SU-DHL-6 (cell line): ENCODE measurements around the gene EP300.

Experiments used
- H2AFZ ChIP-seq: fragments of 200-600 bp; sonication (generic); 2 replicates; pipeline ENCODE4 v1.6.1; 2014; ENCODE audit warnings: low read depth, mild to moderate bottlenecking, moderate library complexity, mixed read lengths, antibody characterized with exemption, low read length; ENCODE audit not compliant: severe bottlenecking
- H3F3A ChIP-seq: fragments of 200-600 bp; shearing (Covaris generic); 2 replicates; pipeline ENCODE4 v1.6.0; 2016; ENCODE audit warnings: antibody characterized with exemption, mild to moderate bottlenecking; ENCODE audit not compliant: insufficient read depth
- H3K27ac ChIP-seq: fragments of 200-600 bp; sonication (generic); 2 replicates; pipeline ENCODE4 v1.5.1; 2016; ENCODE audit warnings: low read depth, mild to moderate bottlenecking, low read length, moderate library complexity, mixed read lengths
- H3K27me3 ChIP-seq: fragments of 200-600 bp; sonication (generic), shearing (Covaris generic); 2 replicates; pipeline ENCODE4 v1.6.0; 2014; ENCODE audit warnings: mild to moderate bottlenecking, low read length
- H3K36me3 ChIP-seq: fragments of 200-600 bp; sonication (generic); 2 replicates; pipeline ENCODE4 v1.6.1; 2014; ENCODE audit warnings: mild to moderate bottlenecking, low read length, mixed read lengths
- H3K4me2 ChIP-seq: fragments of 300-600, 200-600 bp; shearing (Covaris generic), sonication (generic); 2 replicates; pipeline ENCODE4 v1.6.0; 2014; ENCODE audit warnings: low read length, low read depth, mild to moderate bottlenecking; ENCODE audit not compliant: poor library complexity, severe bottlenecking
- H3K4me3 ChIP-seq: fragments of 200-600 bp; sonication (generic); 2 replicates; pipeline ENCODE4 v1.5.1; 2014; ENCODE audit warnings: antibody characterized with exemption, low read length, mild to moderate bottlenecking, mixed read lengths; ENCODE audit not compliant: insufficient read depth, poor library complexity, severe bottlenecking
- H3K79me2 ChIP-seq: fragments of 200-600 bp; sonication (generic); 2 replicates; pipeline ENCODE4 v1.6.1; 2014; ENCODE audit warnings: mild to moderate bottlenecking, low read length, moderate library complexity; ENCODE audit not compliant: insufficient read depth
- H3K9ac ChIP-seq: fragments of 200-600 bp; sonication (generic); 2 replicates; pipeline ENCODE4 v1.7.0; 2014; ENCODE audit warnings: mild to moderate bottlenecking, low read length
- H3K9me2 ChIP-seq: fragments of 200-600 bp; sonication (generic); replicated peaks from 2 replicates; pipeline ENCODE4 v1.6.1; 2014; ENCODE audit warnings: low read length; ENCODE audit not compliant: insufficient read depth
- H3K9me3 ChIP-seq: fragments of 200-600 bp; sonication (generic); 2 replicates; pipeline ENCODE4 v1.6.1; 2014; ENCODE audit warnings: low read length, mixed read lengths; ENCODE audit not compliant: insufficient read depth
- H4K20me1 ChIP-seq: fragments of 200-600 bp; sonication (generic); 2 replicates; pipeline ENCODE4 v1.6.1; 2014; ENCODE audit warnings: low read depth, mild to moderate bottlenecking, antibody characterized with exemption, low read length, moderate library complexity, mixed read lengths
- EZH2phosphoT487 ChIP-seq: fragments of 200-600 bp; sonication (generic), shearing (Covaris generic); conservative IDR thresholded peaks from 2 replicates; pipeline ENCODE4 v1.6.1; 2018; ENCODE audit warnings: mild to moderate bottlenecking, antibody characterized with exemption, low read length, moderate library complexity, mixed read lengths
- TF ChIP-seq, protein P1 (sequence below): fragments of 200-600 bp; sonication (generic); IDR thresholded peaks from one replicate; pipeline ENCODE4 v1.5.1; 2017; ENCODE audit warnings: antibody characterized with exemption, mild to moderate bottlenecking, low read length, moderate library complexity; ENCODE audit not compliant: insufficient read depth, poor library complexity, severe bottlenecking

The EP300 gene

DNA sequence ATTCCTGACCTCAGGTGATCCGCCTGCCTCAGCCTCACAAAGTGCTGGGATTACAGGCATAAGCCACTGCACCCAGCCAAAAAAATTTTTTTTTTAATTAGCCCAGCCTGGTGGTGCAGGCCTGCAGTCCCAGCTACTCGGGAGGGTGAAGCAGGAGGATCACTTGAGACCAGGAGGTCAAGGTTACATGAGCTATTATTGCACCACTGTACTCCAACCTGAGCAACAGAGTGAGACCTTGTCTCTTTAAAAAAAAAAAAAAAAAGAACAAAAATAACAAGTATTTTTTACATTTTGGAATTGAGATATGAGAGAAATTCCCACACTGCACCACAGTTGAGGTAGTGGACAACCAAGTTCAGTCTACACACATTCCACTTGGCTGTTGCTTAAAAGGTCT is 99.1 kb downstream of the EP300 start:
- Histone ChIP-seq H3K9me2 (no peaks in the 10 kb centered on the region), H3K9me3 (no peaks in the 10 kb centered on the region), H3K27ac (no peak overlapping the region), H3K36me3 (no peaks in the 10 kb centered on the region), H3F3A (no peaks in the 10 kb centered on the region), H3K9ac (no peak overlapping the region), H3K27me3 (no peaks in the 10 kb centered on the region), H3K79me2 (no peaks in the 10 kb centered on the region), H2AFZ (no peak overlapping the region), H3K4me2 (no peak overlapping the region), H3K4me3 (no peak overlapping the region), H4K20me1 (no peaks in the 10 kb centered on the region)
- TF ChIP-seq, protein P1, sequence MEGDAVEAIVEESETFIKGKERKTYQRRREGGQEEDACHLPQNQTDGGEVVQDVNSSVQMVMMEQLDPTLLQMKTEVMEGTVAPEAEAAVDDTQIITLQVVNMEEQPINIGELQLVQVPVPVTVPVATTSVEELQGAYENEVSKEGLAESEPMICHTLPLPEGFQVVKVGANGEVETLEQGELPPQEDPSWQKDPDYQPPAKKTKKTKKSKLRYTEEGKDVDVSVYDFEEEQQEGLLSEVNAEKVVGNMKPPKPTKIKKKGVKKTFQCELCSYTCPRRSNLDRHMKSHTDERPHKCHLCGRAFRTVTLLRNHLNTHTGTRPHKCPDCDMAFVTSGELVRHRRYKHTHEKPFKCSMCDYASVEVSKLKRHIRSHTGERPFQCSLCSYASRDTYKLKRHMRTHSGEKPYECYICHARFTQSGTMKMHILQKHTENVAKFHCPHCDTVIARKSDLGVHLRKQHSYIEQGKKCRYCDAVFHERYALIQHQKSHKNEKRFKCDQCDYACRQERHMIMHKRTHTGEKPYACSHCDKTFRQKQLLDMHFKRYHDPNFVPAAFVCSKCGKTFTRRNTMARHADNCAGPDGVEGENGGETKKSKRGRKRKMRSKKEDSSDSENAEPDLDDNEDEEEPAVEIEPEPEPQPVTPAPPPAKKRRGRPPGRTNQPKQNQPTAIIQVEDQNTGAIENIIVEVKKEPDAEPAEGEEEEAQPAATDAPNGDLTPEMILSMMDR = no peak
- no peak for TF ChIP-seq EZH2phosphoT487

GRCh38 chr22:41193829-41194228 is 101.4 kb downstream of the EP300 start:
- no peaks in the 10 kb centered on the region; the same call in 1 of the 2 replicates for H3F3A ChIP-seq
- H3K4me2 ChIP-seq = no peak overlapping the region
- H3K9me2 ChIP-seq = no peaks in the 10 kb centered on the region
- H2AFZ ChIP-seq = no peak overlapping the region
- no peaks in the 10 kb centered on the region for H3K9me3 ChIP-seq
- H3K9ac ChIP-seq = no peak overlapping the region
- TF ChIP-seq, protein P1 = no peak
- no peak for TF ChIP-seq EZH2phosphoT487
- H4K20me1 ChIP-seq = no peaks in the 10 kb centered on the region
- H3K36me3 ChIP-seq = no peaks in the 10 kb centered on the region
- no peaks in the 10 kb centered on the region for H3K27me3 ChIP-seq
- no peak overlapping the region for H3K27ac ChIP-seq
- H3K4me3 ChIP-seq = no peak overlapping the region
- H3K79me2 ChIP-seq = no peaks in the 10 kb centered on the region

GRCh38 chr22:41197038-41197972 is 104.9 kb downstream of the EP300 start:
- no peaks in the 10 kb centered on the region for H3K9me2 ChIP-seq
- peak overlapping the region; percentile 83 for H3K4me3 ChIP-seq
- H3K27me3 ChIP-seq = no peaks in the 10 kb centered on the region
- H3K9ac ChIP-seq = peak overlapping the region; percentile 62
- no peaks in the 10 kb centered on the region for H3K9me3 ChIP-seq
- peak overlapping the region; percentile 54 for H3K27ac ChIP-seq
- no peaks in the 10 kb centered on the region for H3K79me2 ChIP-seq
- TF ChIP-seq EZH2phosphoT487 = no peak
- TF ChIP-seq, protein P1 = no peak
- no peaks in the 10 kb centered on the region; the same call in 1 of the 2 replicates for H3F3A ChIP-seq
- H3K36me3 ChIP-seq = no peaks in the 10 kb centered on the region
- H4K20me1 ChIP-seq = no peaks in the 10 kb centered on the region
- peak overlapping the region; percentile 93 for H2AFZ ChIP-seq
- H3K4me2 ChIP-seq = peak overlapping the region; percentile 94
